GM12864 (cell line): ENCODE results near the gene MDH1B.
A peak's percentile ranks its signal among the peaks of the same experiment; 100 is the strongest.

Experiments used
- DNase-seq: peaks from one replicate; pipeline ENCODE4 v3.0.0-alpha.2; 2011; ENCODE audit warnings: low read depth
- H3K4me3 ChIP-seq: 2 replicates; pipeline ENCODE4 v1.5.1; 2011; ENCODE audit warnings: mild to moderate bottlenecking, low read depth, low read length, control low read depth
- CTCF ChIP-seq: IDR thresholded peaks from 2 replicates; pipeline ENCODE4 v1.5.1; 2011; ENCODE audit warnings: low read depth, mild to moderate bottlenecking, moderate library complexity, low read length, control low read depth, inconsistent platforms; ENCODE audit errors: missing control alignments

The MDH1B gene

GRCh38 chr2:206696910-206697309 is 68.2 kb downstream of the MDH1B start:
- TF ChIP-seq CTCF: no peak
- DNase-seq: no peak
- no peak overlapping the region for H3K4me3 ChIP-seq

GRCh38 chr2:206693399-206694137 is 71.6 kb downstream of the MDH1B start:
- H3K4me3 ChIP-seq: no peak overlapping the region
- peak; percentile 58 for TF ChIP-seq CTCF
- DNase-seq: peak; percentile 50

- no peak for TF ChIP-seq CTCF
- DNase-seq: no peak
- H3K4me3 ChIP-seq: no peak overlapping the region
These were observed 72.2 kb downstream of the MDH1B start for GRCh38 chr2:206692971-206693370.

- no peak for DNase-seq
- no peak overlapping the region for H3K4me3 ChIP-seq
- TF ChIP-seq CTCF: no peak
These were observed 76.1 kb downstream of the MDH1B start for GRCh38 chr2:206688990-206689389.

GRCh38 chr2:206688453-206688852 is 76.7 kb downstream of the MDH1B start:
- no peak for DNase-seq
- no peak overlapping the region for H3K4me3 ChIP-seq
- no peak for TF ChIP-seq CTCF
